ENCODE data around the gene TMC4. TPM values are rescaled to one million over a fixed set of nuclear protein-coding genes. Genes with fewer than 3 reads are reported as not detected.
A peak's percentile ranks its signal among the peaks of the same experiment; 100 is the strongest.

Gene TMC4
- total and polyA plus RNA-seq, 5 donors from 2014 or later: 0.42 to 1.1 (median 0.55) TPM; not detected in 1

DNA sequence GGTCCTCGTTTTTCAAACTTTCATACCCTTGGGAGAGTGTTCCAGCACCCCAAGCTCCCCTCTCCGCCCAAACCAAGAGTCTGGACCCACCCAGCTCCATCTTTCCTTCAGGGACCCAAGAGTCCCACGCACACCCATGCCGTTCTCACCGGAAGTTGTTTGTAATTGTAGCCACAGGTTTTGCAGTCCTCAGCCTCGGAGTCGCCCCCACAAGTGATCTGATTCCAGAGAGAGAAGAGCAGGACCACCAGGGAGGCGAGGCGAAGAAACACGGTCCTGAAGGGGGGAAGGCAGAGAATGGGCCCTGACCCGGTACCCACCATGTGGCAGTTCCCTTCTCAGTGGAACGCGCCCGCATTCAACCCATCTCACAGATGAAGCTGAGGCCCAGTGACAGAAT is 10.1 kb downstream of the TMC4 start:
- Mint-ChIP-seq H3K36me3 (peaks cover 4% of the 10 kb centered on the region), H3K4me3 (peak overlapping the region; percentile 87 to 98 (median 88)), H3K9me3 (no peaks in the 10 kb centered on the region), H3K27me3 (peaks cover 13% of the 10 kb centered on the region), H3K27ac (no peak overlapping the region), H3K4me1 (peaks cover 16 to 57% (median 37%) of the 10 kb centered on the region in 4 donors)
- Histone ChIP-seq H3K27me3 (ENCODE audit: control insufficient read depth, insufficient read depth, low read length) (no peaks in the 10 kb centered on the region), H3K27ac (ENCODE audit: insufficient read depth, low read length, poor library complexity, severe bottlenecking) (no peak overlapping the region), H3K9me3 (ENCODE audit: control insufficient read depth in 2 of 2, low read length in 2 of 2) (no peaks in the 10 kb centered on the region), H3K4me3 (ENCODE audit: low read depth, low read length) (peak overlapping the region; percentile 37), H3K4me1 (ENCODE audit: control insufficient read depth, insufficient read depth, low read length, poor library complexity, severe bottlenecking) (peaks cover 46% of the 10 kb centered on the region), H3K36me3 (ENCODE audit: control insufficient read depth, insufficient read depth, low read length) (peaks cover 6% of the 10 kb centered on the region)
- ATAC-seq (ENCODE audit: low read depth in 2 of 2): no peak
- DNase-seq: no peak

DNA sequence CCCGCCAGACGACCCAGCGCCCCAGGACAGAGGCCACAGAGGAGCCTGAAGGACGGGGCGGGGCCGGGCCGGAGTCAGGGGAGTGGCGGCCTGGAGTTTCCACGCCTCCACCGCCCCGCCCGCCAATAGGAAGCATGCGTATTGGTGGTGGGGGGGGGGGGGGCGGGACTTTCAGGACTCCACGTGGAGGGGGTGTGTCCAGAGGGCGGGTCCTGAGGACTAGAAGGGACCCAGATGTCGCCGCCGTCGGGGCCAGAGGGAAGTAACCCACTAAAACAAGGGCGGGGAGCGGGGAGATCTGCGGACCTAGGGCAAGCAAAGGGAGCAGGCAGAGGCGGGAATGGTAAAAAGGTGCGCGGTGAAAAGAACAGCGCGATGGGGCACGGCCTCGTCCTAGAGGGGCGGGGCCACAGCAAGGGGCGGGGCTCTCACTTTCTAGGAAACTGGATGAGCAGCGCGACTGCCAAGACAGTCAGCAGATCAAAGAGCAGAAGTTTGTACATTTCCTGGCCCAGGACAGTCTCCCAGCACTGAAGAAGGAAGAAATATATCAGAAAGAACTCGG is 10.6 kb downstream of the TMC4 start:
- Mint-ChIP-seq H3K9me3 (no peaks in the 10 kb centered on the region), H3K36me3 (peaks cover 4% of the 10 kb centered on the region), H3K27me3 (peaks cover 13% of the 10 kb centered on the region), H3K4me3 (peak overlapping the region; percentile 87 to 98 (median 88)), H3K4me1 (peaks cover 16 to 57% (median 37%) of the 10 kb centered on the region in 4 donors), H3K27ac (peak overlapping the region; percentile 31 to 88 (median 75))
- Histone ChIP-seq H3K27me3 (ENCODE audit: control insufficient read depth, insufficient read depth, low read length) (no peaks in the 10 kb centered on the region), H3K27ac (ENCODE audit: insufficient read depth, low read length, poor library complexity, severe bottlenecking) (no peak overlapping the region), H3K4me3 (ENCODE audit: low read depth, low read length) (peak overlapping the region; percentile 37), H3K4me1 (ENCODE audit: control insufficient read depth, insufficient read depth, low read length, poor library complexity, severe bottlenecking) (peaks cover 50% of the 10 kb centered on the region), H3K36me3 (ENCODE audit: control insufficient read depth, insufficient read depth, low read length) (peaks cover 11% of the 10 kb centered on the region), H3K9me3 (ENCODE audit: control insufficient read depth in 2 of 2, low read length in 2 of 2) (no peaks in the 10 kb centered on the region)
- ATAC-seq (ENCODE audit: low read depth in 2 of 2): peak; percentile 3 to 6
- peak; percentile 74 to 88 (median 79) for DNase-seq

DNA sequence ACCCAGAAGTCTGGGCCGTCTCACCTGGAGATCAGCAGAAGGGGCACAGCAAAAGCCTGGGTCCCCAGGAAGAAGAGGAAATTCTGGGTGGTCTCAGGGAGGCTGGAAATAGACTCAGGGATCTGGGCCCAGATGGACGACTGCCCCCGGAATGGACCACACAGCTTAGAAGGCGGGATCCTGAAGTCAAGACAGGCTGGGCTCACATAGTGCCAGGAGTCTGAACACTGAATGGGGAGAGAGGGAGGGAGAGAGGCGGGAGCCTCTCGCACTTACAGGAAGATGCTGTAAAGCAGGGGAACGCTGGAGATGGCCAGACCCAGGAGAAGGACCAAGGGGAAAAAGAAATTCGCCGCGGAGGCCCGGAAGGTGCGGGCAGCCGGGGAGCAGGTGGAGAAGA is 12.1 kb downstream of the TMC4 start:
- Mint-ChIP-seq H3K9me3 (no peaks in the 10 kb centered on the region), H3K4me3 (peak overlapping the region; percentile 87 to 100 (median 99)), H3K4me1 (peaks cover 16 to 69% (median 39%) of the 10 kb centered on the region in 4 donors), H3K27me3 (peaks cover 11% of the 10 kb centered on the region), H3K27ac (peak overlapping the region in 2 of 3 donors; percentile 97 to 100), H3K36me3 (peaks cover 9% of the 10 kb centered on the region)
- Histone ChIP-seq H3K27ac (ENCODE audit: insufficient read depth, low read length, poor library complexity, severe bottlenecking) (peak overlapping the region; percentile 80), H3K27me3 (ENCODE audit: control insufficient read depth, insufficient read depth, low read length) (no peaks in the 10 kb centered on the region), H3K9me3 (ENCODE audit: control insufficient read depth in 2 of 2, low read length in 2 of 2) (no peaks in the 10 kb centered on the region), H3K4me3 (ENCODE audit: low read depth, low read length) (no peak overlapping the region), H3K36me3 (ENCODE audit: control insufficient read depth, insufficient read depth, low read length) (peaks cover 25% of the 10 kb centered on the region), H3K4me1 (ENCODE audit: control insufficient read depth, insufficient read depth, low read length, poor library complexity, severe bottlenecking) (peaks cover 50% of the 10 kb centered on the region)
- DNase-seq (no peak), ATAC-seq (ENCODE audit: low read depth in 2 of 2) (no peak)

DNA sequence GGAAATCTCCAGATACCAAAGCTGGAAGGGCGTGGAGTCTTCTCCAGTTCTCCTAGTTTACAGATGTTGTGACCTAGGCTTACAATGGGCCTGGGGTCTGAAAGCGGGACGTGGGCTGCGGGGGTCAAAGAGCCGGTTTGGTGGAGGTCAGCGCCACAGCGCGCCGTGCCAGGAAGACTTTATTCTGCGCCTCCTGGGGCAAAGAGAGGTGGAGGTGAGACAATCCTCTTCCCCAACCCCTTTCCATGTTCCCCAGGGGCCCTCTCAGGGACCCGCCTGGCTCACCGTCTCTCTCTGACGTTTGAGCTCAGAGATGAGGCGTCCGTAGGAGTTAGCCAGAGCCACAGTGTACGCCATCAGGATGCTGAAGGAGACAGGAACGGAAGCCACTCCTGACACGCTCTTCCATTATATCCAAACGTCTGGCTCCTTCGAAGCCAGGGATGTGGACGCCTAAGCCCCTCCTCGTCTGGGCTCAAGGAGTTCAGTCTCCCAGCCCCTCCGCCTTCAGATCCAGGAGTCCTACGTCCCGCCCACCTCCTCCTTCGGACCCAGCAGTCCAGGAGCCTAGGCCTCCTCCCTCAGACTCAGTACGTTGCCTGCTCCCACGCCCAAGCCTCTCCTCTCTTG is 12.7 kb downstream of the TMC4 start:
- peaks cover 9% of the 10 kb centered on the region for H3K36me3 Mint-ChIP-seq
- peaks cover 7% of the 10 kb centered on the region for H3K27me3 Mint-ChIP-seq
- no peaks in the 10 kb centered on the region for H3K27me3 ChIP-seq (ENCODE audit: control insufficient read depth, insufficient read depth, low read length)
- no peaks in the 10 kb centered on the region for H3K9me3 Mint-ChIP-seq
- peak overlapping the region; percentile 80 for H3K27ac ChIP-seq (ENCODE audit: insufficient read depth, low read length, poor library complexity, severe bottlenecking)
- peak overlapping the region; percentile 94 to 100 (median 99) for H3K4me3 Mint-ChIP-seq
- peaks cover 54% of the 10 kb centered on the region for H3K4me1 ChIP-seq (ENCODE audit: control insufficient read depth, insufficient read depth, low read length, poor library complexity, severe bottlenecking)
- H3K4me3 ChIP-seq (ENCODE audit: low read depth, low read length): peak overlapping the region; percentile 72
- H3K36me3 ChIP-seq (ENCODE audit: control insufficient read depth, insufficient read depth, low read length): peaks cover 31% of the 10 kb centered on the region
- H3K9me3 ChIP-seq (ENCODE audit: control insufficient read depth in 2 of 2, low read length in 2 of 2): no peaks in the 10 kb centered on the region
- DNase-seq (no peak), ATAC-seq (ENCODE audit: low read depth in 2 of 2) (no peak)
- peaks cover 16 to 68% (median 35%) of the 10 kb centered on the region in 4 donors for H3K4me1 Mint-ChIP-seq
- peak overlapping the region; percentile 97 to 100 (median 100) for H3K27ac Mint-ChIP-seq

DNA sequence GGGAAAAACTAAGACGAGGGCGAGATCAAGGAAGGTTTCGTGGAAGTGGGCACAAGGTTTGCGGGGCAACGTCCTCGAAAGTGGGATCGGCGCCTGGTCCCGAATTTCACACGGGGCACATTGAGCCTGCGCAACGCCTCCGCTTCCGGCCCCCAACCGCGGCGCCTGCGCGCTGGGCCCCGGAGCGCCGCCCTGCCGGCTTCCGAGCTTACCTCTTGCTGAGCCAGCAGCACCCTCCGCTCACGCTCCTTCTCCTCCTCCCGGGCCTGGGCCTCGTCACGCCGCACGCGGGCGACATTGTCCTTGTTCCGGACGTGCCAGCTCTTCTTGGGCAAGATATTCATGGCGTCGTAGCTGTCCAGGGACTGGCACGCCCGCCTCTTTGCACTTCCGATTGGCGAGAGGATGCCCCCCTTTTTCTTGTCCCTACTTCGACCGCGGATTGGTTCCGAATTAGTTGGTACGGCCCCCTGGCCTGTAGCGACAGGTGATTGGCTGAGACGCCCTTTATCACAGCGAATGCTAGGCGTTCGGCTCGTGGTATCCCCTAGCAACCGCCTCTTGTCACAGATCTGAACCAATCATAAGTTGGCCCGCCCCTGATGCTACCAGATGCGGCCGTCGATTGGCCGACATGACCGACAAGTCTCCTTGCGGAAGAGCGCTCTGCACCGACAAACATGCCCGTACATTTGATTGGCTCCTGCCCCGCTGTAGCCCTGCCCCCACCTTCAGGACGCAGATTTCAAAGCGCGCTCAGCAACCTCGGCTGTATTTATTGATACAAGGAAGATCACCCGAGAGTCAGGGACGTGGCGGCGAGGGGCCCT is 13.4 kb downstream of the TMC4 start, which contains the start of gene LENG1:
LENG1 (minus strand) TSS at position 370 of the 830 bp plus-strand sequence; CDS start at position 344, 26 bp downstream.
- Mint-ChIP-seq H3K4me3 (peak within 1 kb of the TSS; percentile 94 to 100 (median 99)), H3K9me3 (no peaks in the 10 kb centered on the region), H3K36me3 (peaks cover 14% of the 10 kb centered on the region), H3K4me1 (peaks cover 16 to 68% (median 35%) of the 10 kb centered on the region in 4 donors), H3K27ac (peak within 1 kb of the TSS; percentile 97 to 100 (median 100)), H3K27me3 (peaks cover 1% of the 10 kb centered on the region)
- Histone ChIP-seq H3K27me3 (ENCODE audit: control insufficient read depth, insufficient read depth, low read length) (no peaks in the 10 kb centered on the region), H3K4me1 (ENCODE audit: control insufficient read depth, insufficient read depth, low read length, poor library complexity, severe bottlenecking) (peaks cover 59% of the 10 kb centered on the region), H3K4me3 (ENCODE audit: low read depth, low read length) (peak within 1 kb of the TSS; percentile 98), H3K9me3 (ENCODE audit: control insufficient read depth in 2 of 2, low read length in 2 of 2) (no peaks in the 10 kb centered on the region), H3K27ac (ENCODE audit: insufficient read depth, low read length, poor library complexity, severe bottlenecking) (peak within 1 kb of the TSS; percentile 89), H3K36me3 (ENCODE audit: control insufficient read depth, insufficient read depth, low read length) (peaks cover 36% of the 10 kb centered on the region)
- peak; percentile 89 to 92 for ATAC-seq (ENCODE audit: low read depth in 2 of 2)
- peak; percentile 99 to 100 (median 99) for DNase-seq

DNA sequence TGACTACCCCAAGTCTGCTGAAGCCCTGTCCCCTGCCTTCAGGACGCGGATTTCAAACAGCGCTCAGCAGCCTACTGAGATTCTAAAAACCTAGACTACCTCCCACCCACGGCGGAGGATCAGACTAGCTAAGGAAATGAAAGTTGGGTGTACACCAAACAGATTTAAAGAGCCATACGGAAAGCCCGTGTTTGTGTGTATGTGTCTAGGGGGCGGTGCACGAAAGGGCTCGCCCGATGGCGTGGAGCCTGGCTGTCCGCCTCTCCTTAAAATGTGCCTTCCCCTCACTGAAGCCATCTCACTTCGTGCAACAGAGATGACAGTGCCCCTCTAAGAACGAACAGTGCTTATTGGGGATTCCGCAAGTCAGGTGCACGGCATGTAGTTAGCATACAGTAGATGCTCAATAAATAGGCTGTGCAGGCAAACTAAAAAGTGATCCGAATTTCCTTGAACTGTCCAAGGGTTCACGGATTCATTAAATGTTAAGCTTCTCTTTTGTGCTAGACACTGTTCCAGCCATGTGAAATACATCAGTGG is 14.1 kb downstream of the TMC4 start:
- Mint-ChIP-seq H3K4me3 (peak overlapping the region; percentile 94 to 100 (median 99)), H3K9me3 (no peaks in the 10 kb centered on the region), H3K27ac (peak overlapping the region; percentile 97 to 100 (median 100)), H3K4me1 (peaks cover 16 to 68% (median 37%) of the 10 kb centered on the region in 4 donors), H3K36me3 (peaks cover 19% of the 10 kb centered on the region), H3K27me3 (no peaks in the 10 kb centered on the region)
- H3K27ac ChIP-seq (ENCODE audit: insufficient read depth, low read length, poor library complexity, severe bottlenecking): peak overlapping the region; percentile 89
- H3K4me1 ChIP-seq (ENCODE audit: control insufficient read depth, insufficient read depth, low read length, poor library complexity, severe bottlenecking): peaks cover 57% of the 10 kb centered on the region
- ATAC-seq (ENCODE audit: low read depth in 2 of 2) (no peak), DNase-seq (peak in 2 of 3 donors; percentile 31 to 72)
- H3K9me3 ChIP-seq (ENCODE audit: control insufficient read depth in 2 of 2, low read length in 2 of 2): no peaks in the 10 kb centered on the region
- peak overlapping the region; percentile 98 for H3K4me3 ChIP-seq (ENCODE audit: low read depth, low read length)
- peaks cover 43% of the 10 kb centered on the region for H3K36me3 ChIP-seq (ENCODE audit: control insufficient read depth, insufficient read depth, low read length)
- H3K27me3 ChIP-seq (ENCODE audit: control insufficient read depth, insufficient read depth, low read length): no peaks in the 10 kb centered on the region

DNA sequence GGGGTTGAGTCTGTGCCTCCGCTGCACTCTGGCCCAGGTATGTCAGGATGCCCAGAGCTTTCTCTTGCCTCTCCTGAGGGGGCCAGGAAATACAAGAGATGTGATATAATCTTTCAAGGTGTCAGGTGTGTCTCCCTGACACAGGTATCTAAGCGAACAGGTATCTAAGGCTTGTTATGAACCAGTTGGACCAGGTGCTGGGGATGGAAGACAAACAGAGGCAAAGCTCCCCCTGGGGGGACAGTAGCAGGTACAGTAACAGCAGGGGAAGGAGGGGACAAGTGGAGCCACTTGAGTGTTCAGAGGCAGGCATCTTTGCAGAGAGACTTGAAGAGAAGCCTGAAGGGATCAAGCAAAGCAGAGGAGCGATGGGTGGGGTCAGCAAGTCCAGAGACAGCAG is 16.0 kb downstream of the TMC4 start:
- H3K9me3 ChIP-seq (ENCODE audit: control insufficient read depth in 2 of 2, low read length in 2 of 2): no peaks in the 10 kb centered on the region
- no peak overlapping the region for H3K4me3 ChIP-seq (ENCODE audit: low read depth, low read length)
- no peak for DNase-seq
- Mint-ChIP-seq H3K9me3 (peaks cover 0 to 2% (median 0%) of the 10 kb centered on the region in 7 donors), H3K27me3 (no peaks in the 10 kb centered on the region), H3K4me3 (peak overlapping the region; percentile 42 to 90 (median 68)), H3K36me3 (peaks cover 23% of the 10 kb centered on the region), H3K27ac (peak overlapping the region in 2 of 3 donors; percentile 45 to 89), H3K4me1 (peaks cover 7 to 63% (median 31%) of the 10 kb centered on the region in 4 donors)
- H3K27ac ChIP-seq (ENCODE audit: insufficient read depth, low read length, poor library complexity, severe bottlenecking): no peak overlapping the region
- H3K27me3 ChIP-seq (ENCODE audit: control insufficient read depth, insufficient read depth, low read length): no peaks in the 10 kb centered on the region
- H3K36me3 ChIP-seq (ENCODE audit: control insufficient read depth, insufficient read depth, low read length): peaks cover 62% of the 10 kb centered on the region
- peaks cover 47% of the 10 kb centered on the region for H3K4me1 ChIP-seq (ENCODE audit: control insufficient read depth, insufficient read depth, low read length, poor library complexity, severe bottlenecking)
- no peak for ATAC-seq (ENCODE audit: low read depth in 2 of 2)

Data from CD4-positive, CD25-positive, alpha-beta regulatory T cell (primary cell).